Spleen (tissue), 11 donors: ENCODE data around the gene EHMT1. TPM values are rescaled to one million over a fixed set of nuclear protein-coding genes. Genes with fewer than 3 reads are reported as not detected.
"Not testable (repeated sequence)": the region's sequence is repeated elsewhere in the genome, so short reads cannot be mapped to it uniquely, and the experiment has no call there.

Source experiments
- DNase-seq: peaks from one replicate; pipeline ENCODE4 v3.0.0-alpha.2; 2020
- H3K27ac ChIP-seq, 8 donors: fragments of 200-600 bp; sonication (generic) in 7 of 8; 1 replicate in 4 of 8; 2 replicates in 4 of 8; pipeline versions ENCODE4 v1.5.0 to v1.8.0; 2016 to 2021; ENCODE audit warnings: inconsistent platforms in 4 of 8, mild to moderate bottlenecking in 4 of 8, moderate library complexity in 1 of 8
- H3K27me3 ChIP-seq, 7 donors: fragments of 200-600 bp; sonication (generic) in 6 of 7; replicated peaks in 1 of 7; 1 replicate in 4 of 7; 2 replicates in 3 of 7; pipeline versions ENCODE4 v1.5.0 to v1.8.0; 2016 to 2021; ENCODE audit warnings: inconsistent platforms in 3 of 7, mild to moderate bottlenecking in 1 of 7
- H3K36me3 ChIP-seq, 6 donors: fragments of 200-600 bp; sonication (generic) in 5 of 6; 1 replicate in 4 of 6; 2 replicates in 2 of 6; pipeline versions ENCODE4 v1.5.0 to v1.8.0; 2016 to 2021; ENCODE audit warnings: inconsistent platforms in 2 of 6
- H3K4me1 ChIP-seq, 6 donors: fragments of 200-600 bp; sonication (generic) in 5 of 6; 1 replicate in 3 of 6; 2 replicates in 3 of 6; pipeline versions ENCODE4 v1.5.0 to v1.8.0; 2016 to 2021; ENCODE audit warnings: inconsistent platforms in 3 of 6
- H3K4me3 ChIP-seq, 8 donors: fragments of 200-600 bp; sonication (generic) in 7 of 8; 1 replicate in 4 of 8; 2 replicates in 4 of 8; pipeline versions ENCODE4 v1.5.0 to v1.8.0; 2016 to 2021; ENCODE audit warnings: inconsistent platforms in 4 of 8, mild to moderate bottlenecking in 4 of 8, moderate library complexity in 2 of 8
- H3K9me3 ChIP-seq, 8 donors: fragments of 200-600 bp; sonication (generic) in 7 of 8; 1 replicate in 4 of 8; 2 replicates in 4 of 8; pipeline versions ENCODE4 v1.5.0 to v1.8.0; 2016 to 2021; ENCODE audit warnings: inconsistent platforms in 4 of 8
- POLR2A ChIP-seq, 3 donors: fragments of 450-650 bp; IDR thresholded peaks; one replicate each; pipeline ENCODE4 v1.5.1; 2017; ENCODE audit warnings: antibody characterized with exemption in 3 of 3, mild to moderate bottlenecking in 1 of 3
- POLR2AphosphoS5 ChIP-seq, 3 donors: sonication (generic); formaldehyde crosslinking; IDR thresholded peaks; one replicate each; pipeline ENCODE4 v1.5.1; 2017; ENCODE audit warnings: antibody characterized with exemption in 3 of 3
- WGBS, 5 donors: extraction: QIAGEN DNeasy Blood & Tissue Kit in 3 of 5; methylation state at CpG; one replicate each; pipeline versions ENCODE4 v1.1.5 to v1.1.7; 2013 to 2018; 5-methylcytosine and 5-hydroxymethylcytosine counted together
- intact Hi-C: fragments of 100-400 bp; cut with DNase I; formaldehyde crosslinking; loops from one replicate; pipeline ENCODE4 v1.15.0; 2023; ENCODE audit warnings: low total_unique reads
- microRNA-seq, 3 donors: library from miRNA; unstranded; fragments of <30 nt; microRNA quantifications; one replicate each; pipeline versions ENCODE4 to v1.1.0, GENCODE V29; 2019 to 2020
- polyA plus RNA-seq, 3 donors: library from polyadenylated mRNA; stranded (reverse); fragments of 200-250 nt; gene quantifications; one replicate each; pipeline ENCODE4 v1.2.1, GENCODE V29; 2013
- small RNA-seq, 4 donors: library from RNA; depleted of rRNA; stranded (forward); fragments of <200 nt; gene quantifications; one replicate each; pipeline ENCODE3, GENCODE V24; 2016
- total RNA-seq, 7 donors: library from RNA; depleted of rRNA in 3 of 7; stranded (reverse); fragments of >200 nt in 3 of 7; fragmentation: NEBNext Ultra II Directional in 4 of 7; extraction: Animal tissue kit (Norgen Biotek cat#: 25700) in 4 of 7; gene quantifications; one replicate each; pipeline versions ENCODE4 v1.1.0 to v1.2.1, GENCODE V29; 2016 to 2021
- TF ChIP-seq, protein P1 (sequence below), 11 experiments: fragments of 200-600 bp in 7 of 11; fragments of 450-650 bp in 4 of 11; sonication (generic) in 4 of 11; IDR thresholded peaks in 8 of 11; conservative IDR thresholded peaks in 3 of 11; 1 replicate in 7 of 11; 2 replicates in 4 of 11; pipeline versions ENCODE4 v1.4.0 to v1.8.0; 2016 to 2021; ENCODE audit warnings: antibody characterized with exemption in 11 of 11, inconsistent platforms in 4 of 11, mild to moderate bottlenecking in 1 of 11
- donor health status: healthy with polysubstance abuse.
- donor health status: DM: no; HTN: no; CAD: no; lungs with moderate emphysema.
- donor health status: DM: no; HTN: no; CAD: no.
- donor health status: Bipolar disorder and iron deficiency.
- donor health status: healthy.
- donor health status: DM: no; HTN: no; CAD: no.
- donor health status: DM: yes; HTN: yes; CAD: no.

EHMT1 gene
- total and polyA plus RNA-seq, 10 donors = 35.5 to 163 (median 122) TPM

DNA sequence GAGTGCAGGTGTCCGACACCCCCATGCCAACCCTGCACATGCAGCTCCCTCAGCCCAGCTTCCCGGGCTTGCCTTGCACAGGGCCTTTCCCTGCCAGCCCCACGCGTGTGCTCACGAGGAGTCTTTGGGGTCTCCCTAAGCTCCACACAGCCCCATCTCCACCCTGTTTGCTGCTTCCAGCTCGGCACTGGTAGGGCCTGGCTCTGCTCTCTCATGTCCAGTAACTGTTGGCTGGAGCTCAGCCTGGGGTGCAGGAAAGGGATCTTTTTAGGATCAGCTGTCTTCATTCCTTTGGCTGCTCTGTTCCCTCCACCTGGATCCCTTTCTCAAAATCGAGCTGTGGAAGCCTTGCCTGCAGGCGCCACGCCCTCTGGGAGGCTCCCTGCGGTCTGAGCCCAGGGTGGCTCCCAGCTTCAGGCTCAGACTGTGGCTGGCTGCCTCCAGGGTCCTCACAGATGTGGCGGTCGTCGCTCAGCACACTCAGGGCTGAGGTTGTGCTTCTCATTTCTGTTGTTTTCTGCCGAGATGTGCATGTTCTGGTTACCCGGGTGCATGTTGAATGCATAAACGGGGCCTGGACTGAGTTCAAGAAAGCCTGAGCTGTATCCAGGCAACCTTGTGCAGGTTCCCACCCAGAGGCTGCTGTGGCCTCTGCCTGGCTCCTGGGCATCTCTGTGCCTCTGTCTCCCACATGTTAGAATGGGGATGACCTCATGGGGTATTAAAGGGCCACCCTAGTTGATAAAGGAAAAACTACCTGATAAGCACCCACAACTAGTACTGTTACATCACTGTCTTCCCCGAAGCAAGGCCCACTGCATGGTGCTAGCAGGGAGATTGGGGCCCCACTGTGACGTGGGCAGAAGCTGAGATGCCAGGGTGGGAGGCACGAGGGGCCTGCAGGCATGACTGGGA is 263.0 kb downstream of the EHMT1 start:
- peaks cover 0 to 4% (median 0%) of the 10 kb centered on the region in 8 donors for H3K9me3 ChIP-seq
- H3K27me3 ChIP-seq = peaks cover 4 to 51% (median 29%) of the 10 kb centered on the region in 7 donors
- no peaks in the 10 kb centered on the region for H3K36me3 ChIP-seq
- no peak overlapping the region for H3K4me3 ChIP-seq
- TF ChIP-seq POLR2AphosphoS5 (IDR thresholded peaks at IDR 0.05) = no peak
- no peak for TF ChIP-seq POLR2A (IDR thresholded peaks at IDR 0.05)
- TF ChIP-seq, protein P1, sequence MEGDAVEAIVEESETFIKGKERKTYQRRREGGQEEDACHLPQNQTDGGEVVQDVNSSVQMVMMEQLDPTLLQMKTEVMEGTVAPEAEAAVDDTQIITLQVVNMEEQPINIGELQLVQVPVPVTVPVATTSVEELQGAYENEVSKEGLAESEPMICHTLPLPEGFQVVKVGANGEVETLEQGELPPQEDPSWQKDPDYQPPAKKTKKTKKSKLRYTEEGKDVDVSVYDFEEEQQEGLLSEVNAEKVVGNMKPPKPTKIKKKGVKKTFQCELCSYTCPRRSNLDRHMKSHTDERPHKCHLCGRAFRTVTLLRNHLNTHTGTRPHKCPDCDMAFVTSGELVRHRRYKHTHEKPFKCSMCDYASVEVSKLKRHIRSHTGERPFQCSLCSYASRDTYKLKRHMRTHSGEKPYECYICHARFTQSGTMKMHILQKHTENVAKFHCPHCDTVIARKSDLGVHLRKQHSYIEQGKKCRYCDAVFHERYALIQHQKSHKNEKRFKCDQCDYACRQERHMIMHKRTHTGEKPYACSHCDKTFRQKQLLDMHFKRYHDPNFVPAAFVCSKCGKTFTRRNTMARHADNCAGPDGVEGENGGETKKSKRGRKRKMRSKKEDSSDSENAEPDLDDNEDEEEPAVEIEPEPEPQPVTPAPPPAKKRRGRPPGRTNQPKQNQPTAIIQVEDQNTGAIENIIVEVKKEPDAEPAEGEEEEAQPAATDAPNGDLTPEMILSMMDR (IDR thresholded peaks at IDR 0.05 in 8 of 11, conservative IDR thresholded peaks at IDR 0.05 in 3 of 11) = no peak
- intact Hi-C loops = no loop called here
- H3K27ac ChIP-seq = no peak overlapping the region
- peaks cover 0 to 14% (median 8%) of the 10 kb centered on the region in 6 donors for H3K4me1 ChIP-seq
- DNase-seq = no peak
- 70 to 80% (median 71%) methylated on average over 17 to 19 of the region's 19 CpGs for WGBS, 5 donors

GRCh38 chr9:137882506-137882821 is 263.7 kb downstream of the EHMT1 start:
- 86 to 93% (median 90%) methylated on average over 2 to 10 of the region's 10 CpGs for WGBS, 5 donors
- DNase-seq = no peak
- Histone ChIP-seq H3K27ac (no peak overlapping the region), H3K36me3 (no peaks in the 10 kb centered on the region), H3K4me3 (no peak overlapping the region), H3K4me1 (peaks cover 0 to 12% (median 8%) of the 10 kb centered on the region in 6 donors), H3K9me3 (no peaks in the 10 kb centered on the region), H3K27me3 (peaks cover 0 to 45% (median 23%) of the 10 kb centered on the region in 7 donors)
- TF ChIP-seq POLR2AphosphoS5 (IDR thresholded peaks at IDR 0.05) (no peak), POLR2A (IDR thresholded peaks at IDR 0.05) (no peak)
- TF ChIP-seq, protein P1 (IDR thresholded peaks at IDR 0.05 in 8 of 11, conservative IDR thresholded peaks at IDR 0.05 in 3 of 11) = no peak
- intact Hi-C loops = no loop called here

DNA sequence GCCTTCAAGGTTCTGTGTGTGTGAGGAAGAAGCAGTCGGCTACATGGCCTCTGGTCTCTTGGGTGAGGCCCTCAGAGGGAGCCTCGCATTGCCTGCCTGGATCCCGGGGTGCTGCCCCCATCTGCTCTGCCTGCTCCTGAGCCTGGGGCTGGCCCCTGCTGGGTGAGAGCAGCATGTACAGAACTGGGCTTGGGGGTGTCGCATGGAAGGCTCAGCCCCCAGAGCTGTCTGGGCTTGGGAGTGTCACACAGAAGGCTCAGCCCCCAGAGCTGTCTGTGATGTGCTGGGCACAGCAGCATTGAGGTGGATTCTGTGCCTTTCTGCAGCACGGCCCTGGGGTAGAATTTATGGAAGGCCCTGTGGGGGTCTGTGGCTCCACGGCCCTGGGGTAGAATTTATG is 265.2 kb downstream of the EHMT1 start:
- H3K4me1 ChIP-seq, H3K4me3 ChIP-seq, H3K27ac ChIP-seq, H3K9me3 ChIP-seq, H3K36me3 ChIP-seq, DNase-seq, intact Hi-C loops: not testable (repeated sequence)
- H3K27me3 ChIP-seq = peaks cover 0 to 31% (median 12%) of the 10 kb centered on the region in 7 donors
- WGBS, 5 donors = 89 to 100% (median 100%) methylated on average over 1 to 3 of the region's 6 CpGs; no CpG with 5 or more reads in 2 of the 5 donors

DNA sequence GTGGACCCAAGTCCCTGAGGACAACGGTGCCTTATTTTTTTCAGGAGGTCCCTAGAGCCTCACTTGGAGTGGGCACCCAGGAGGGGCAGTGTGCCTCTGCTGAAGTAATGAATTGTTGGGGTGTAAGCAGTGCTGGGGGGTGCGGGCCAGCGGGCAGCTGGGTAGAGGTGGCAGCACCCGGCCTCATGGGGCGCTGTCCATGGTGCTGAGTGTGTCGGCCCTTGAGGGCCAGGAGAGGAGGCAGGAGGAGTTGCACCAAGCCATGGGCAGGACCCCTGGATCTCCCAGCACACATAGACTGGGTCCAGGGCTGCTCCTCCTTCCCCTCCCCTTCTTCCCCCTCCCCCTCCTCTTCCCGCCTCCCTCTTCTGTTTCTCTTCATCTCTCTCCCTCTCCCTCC is 265.7 kb downstream of the EHMT1 start:
- DNase-seq, H3K4me3 ChIP-seq, H3K27ac ChIP-seq, intact Hi-C loops, H3K36me3 ChIP-seq, H3K4me1 ChIP-seq, H3K9me3 ChIP-seq: not testable (repeated sequence)
- peaks cover 0 to 26% (median 6%) of the 10 kb centered on the region in 7 donors for H3K27me3 ChIP-seq
- WGBS, 5 donors = 29 to 48% (median 37%) methylated on average over 1 to 6 of the region's 7 CpGs

- H3K27me3 ChIP-seq = peaks cover 0 to 20% (median under 1%) of the 10 kb centered on the region in 7 donors
- H3K9me3 ChIP-seq, H3K4me1 ChIP-seq, DNase-seq, H3K36me3 ChIP-seq, intact Hi-C loops, H3K4me3 ChIP-seq, H3K27ac ChIP-seq: not testable (repeated sequence)
- WGBS, 5 donors = 80 to 91% (median 86%) methylated on average over 5 to 10 of the region's 12 CpGs
These were observed 266.3 kb downstream of the EHMT1 start for GRCh38 chr9:137885121-137885520.

Small RNA genes within 50 kb of the gene (microRNA-seq; reads per million reads assigned to microRNA genes)
- 0 to 1.1 (median 0.36) reads per million in 3 donors for gene MIR602

Small RNA genes within 50 kb of the gene (small RNA-seq; reads per million reads assigned to genes)
- gene MIR602 (0 reads per million in 4 donors), gene RF00017 (0 reads per million in 4 donors)

Other genes with a start within 250 kb of the EHMT1 start
- 10 to 100 TPM; 14.5 to 52.8 (median 29.8) TPM for gene EXD3, start 195.8 kb upstream of the EHMT1 start, total RNA-seq
- 10 to 100 TPM; 15.6 to 62.3 (median 43.4) TPM for gene EXD3, start 195.8 kb upstream of the EHMT1 start, polyA plus RNA-seq
- gene NOXA1, start 195.6 kb upstream of the EHMT1 start, total RNA-seq = 10 to 100 TPM in 2 of 7 donors, 1 to 10 TPM in 5; 1.9 to 15.0 (median 5.3) TPM
- gene NOXA1, start 195.6 kb upstream of the EHMT1 start, polyA plus RNA-seq = 10 to 100 TPM in 1 of 3 donors, 1 to 10 TPM in 2; 3.2 to 10.7 (median 7.8) TPM
- under 1 TPM in 3 of 7 donors, not detected in 4; 0.26 to 0.37 (median 0.28) TPM for gene ENTPD8, start 177.6 kb upstream of the EHMT1 start, total RNA-seq
- gene ENTPD8, start 177.6 kb upstream of the EHMT1 start, polyA plus RNA-seq = under 1 TPM; 0.07 to 0.10 (median 0.09) TPM
- gene NSMF, start 159.7 kb upstream of the EHMT1 start, total RNA-seq = 10 to 100 TPM; 21.8 to 39.0 (median 25.5) TPM
- gene NSMF, start 159.7 kb upstream of the EHMT1 start, polyA plus RNA-seq = 10 to 100 TPM; 21.8 to 49.3 (median 26.7) TPM
- 10 to 100 TPM in 4 of 7 donors, 1 to 10 TPM in 3; 5.1 to 22.7 (median 11.3) TPM for gene PNPLA7, start 68.6 kb upstream of the EHMT1 start, total RNA-seq
- gene PNPLA7, start 68.6 kb upstream of the EHMT1 start, polyA plus RNA-seq = 10 to 100 TPM in 2 of 3 donors, 1 to 10 TPM in 1; 8.4 to 19.9 (median 10.1) TPM
- 10 to 100 TPM; 20.5 to 38.1 (median 32.8) TPM for gene MRPL41, start 67.1 kb upstream of the EHMT1 start, total RNA-seq
- 10 to 100 TPM; 69.9 to 98.1 (median 84.9) TPM for gene MRPL41, start 67.1 kb upstream of the EHMT1 start, polyA plus RNA-seq
- 10 to 100 TPM; 31.7 to 47.3 (median 39.8) TPM for gene DPH7, start 40.1 kb upstream of the EHMT1 start, total RNA-seq
- 10 to 100 TPM; 41.3 to 80.5 (median 67.4) TPM for gene DPH7, start 40.1 kb upstream of the EHMT1 start, polyA plus RNA-seq
- gene ZMYND19, start 28.5 kb upstream of the EHMT1 start, total RNA-seq = 10 to 100 TPM; 12.7 to 17.5 (median 15.3) TPM
- 10 to 100 TPM; 17.7 to 24.1 (median 17.8) TPM for gene ZMYND19, start 28.5 kb upstream of the EHMT1 start, polyA plus RNA-seq
- 10 to 100 TPM; 51.4 to 85.2 (median 70.2) TPM for gene ARRDC1, start 13.3 kb upstream of the EHMT1 start, total RNA-seq
- gene ARRDC1, start 13.3 kb upstream of the EHMT1 start, polyA plus RNA-seq = 100 to 1,000 TPM in 1 of 3 donors, 10 to 100 TPM in 2; 60.1 to 158 (median 95.1) TPM